Panc1 (cell line): ENCODE data around the gene POU3F2.

Experiments used
- CTCF ChIP-seq: fragments of 450-650 bp; IDR thresholded peaks from 2 replicates; pipeline ENCODE4 v1.5.1; 2017; ENCODE audit warnings: mild to moderate bottlenecking
- POLR2AphosphoS5 ChIP-seq: IDR thresholded peaks from 2 replicates; pipeline ENCODE4 v1.6.1; 2012; ENCODE audit warnings: mild to moderate bottlenecking, low read depth, low read length, moderate library complexity
- REST ChIP-seq, 2 experiments: IDR thresholded peaks; 2 replicates each; pipeline ENCODE4 v1.6.1; 2011 to 2012; ENCODE audit warnings: low read depth in 2 of 2, control low read depth in 1 of 2, low read length in 1 of 2, mild to moderate bottlenecking in 1 of 2, moderate library complexity in 1 of 2; ENCODE audit not compliant: insufficient read depth in 1 of 2
- TCF7L2 ChIP-seq: IDR thresholded peaks from 2 replicates; pipeline ENCODE4 v1.6.1; 2011; ENCODE audit warnings: mild to moderate bottlenecking, low read depth, low read length, inconsistent platforms

- TF ChIP-seq CTCF (no peak), POLR2AphosphoS5 (no peak), REST (IDR thresholded peaks at IDR 0.05; ENCODE audit: insufficient read depth in 1 of 2, low read depth in 2 of 2, low read length in 1 of 2) (no peak), TCF7L2 (no peak)
Observed at GRCh38 chr6:98816799-98817198, 17.6 kb upstream of the POU3F2 start.
